ENCODE results near the gene ATP2B3.

GRCh38 chrX:153533091-153533490, 15.6 kb downstream of the ATP2B3 start:
- no peak for TF ChIP-seq POLR2AphosphoS5 (IDR thresholded peaks at IDR 0.05; ENCODE audit: low read depth, low read length)
- TF ChIP-seq, protein P1, sequence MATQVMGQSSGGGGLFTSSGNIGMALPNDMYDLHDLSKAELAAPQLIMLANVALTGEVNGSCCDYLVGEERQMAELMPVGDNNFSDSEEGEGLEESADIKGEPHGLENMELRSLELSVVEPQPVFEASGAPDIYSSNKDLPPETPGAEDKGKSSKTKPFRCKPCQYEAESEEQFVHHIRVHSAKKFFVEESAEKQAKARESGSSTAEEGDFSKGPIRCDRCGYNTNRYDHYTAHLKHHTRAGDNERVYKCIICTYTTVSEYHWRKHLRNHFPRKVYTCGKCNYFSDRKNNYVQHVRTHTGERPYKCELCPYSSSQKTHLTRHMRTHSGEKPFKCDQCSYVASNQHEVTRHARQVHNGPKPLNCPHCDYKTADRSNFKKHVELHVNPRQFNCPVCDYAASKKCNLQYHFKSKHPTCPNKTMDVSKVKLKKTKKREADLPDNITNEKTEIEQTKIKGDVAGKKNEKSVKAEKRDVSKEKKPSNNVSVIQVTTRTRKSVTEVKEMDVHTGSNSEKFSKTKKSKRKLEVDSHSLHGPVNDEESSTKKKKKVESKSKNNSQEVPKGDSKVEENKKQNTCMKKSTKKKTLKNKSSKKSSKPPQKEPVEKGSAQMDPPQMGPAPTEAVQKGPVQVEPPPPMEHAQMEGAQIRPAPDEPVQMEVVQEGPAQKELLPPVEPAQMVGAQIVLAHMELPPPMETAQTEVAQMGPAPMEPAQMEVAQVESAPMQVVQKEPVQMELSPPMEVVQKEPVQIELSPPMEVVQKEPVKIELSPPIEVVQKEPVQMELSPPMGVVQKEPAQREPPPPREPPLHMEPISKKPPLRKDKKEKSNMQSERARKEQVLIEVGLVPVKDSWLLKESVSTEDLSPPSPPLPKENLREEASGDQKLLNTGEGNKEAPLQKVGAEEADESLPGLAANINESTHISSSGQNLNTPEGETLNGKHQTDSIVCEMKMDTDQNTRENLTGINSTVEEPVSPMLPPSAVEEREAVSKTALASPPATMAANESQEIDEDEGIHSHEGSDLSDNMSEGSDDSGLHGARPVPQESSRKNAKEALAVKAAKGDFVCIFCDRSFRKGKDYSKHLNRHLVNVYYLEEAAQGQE (IDR thresholded peaks at IDR 0.05; ENCODE audit: insufficient read depth in 1 of 2, low read depth in 2 of 2, low read length in 2 of 2) = no peak
- TF ChIP-seq SIN3A (IDR thresholded peaks at IDR 0.05; ENCODE audit: borderline replicate concordance, insufficient read depth, low read length) = no peak
- TF ChIP-seq FOXP2 (optimal IDR thresholded peaks at IDR 0.05; ENCODE audit: borderline replicate concordance, extremely low read depth, extremely low read length, insufficient read depth) = no peak
- TF ChIP-seq TAF1 (IDR thresholded peaks at IDR 0.05; ENCODE audit: borderline replicate concordance, insufficient read depth, low read length) = no peak

Measured in PFSK-1 (cell line).